GM23338 (cell line): ENCODE results near the gene SLCO3A1. TPM values are rescaled to one million over a fixed set of nuclear protein-coding genes. Genes with fewer than 3 reads are reported as not detected.

Experiments used
- ATAC-seq: fragments of 200-7000 bp; cut with Tn5 transposase; 3 replicates; pipeline ENCODE4 v1.9.1; 2020
- DNase-seq: peaks from one replicate; pipeline ENCODE4 v3.0.0-alpha.2; 2015; ENCODE audit warnings: low spot score
- H2AFZ ChIP-seq: fragments of 200-600 bp; sonication (generic); 2 replicates; pipeline ENCODE4 v1.8.0; 2016; ENCODE audit warnings: antibody characterized with exemption, mild to moderate bottlenecking, moderate library complexity
- H3F3A ChIP-seq: fragments of 200-600 bp; sonication (generic); replicated peaks from 2 replicates; pipeline ENCODE4 v1.8.0; 2017; ENCODE audit warnings: antibody characterized with exemption, mixed run types, low read depth
- H3K27ac ChIP-seq: fragments of 200-600 bp; sonication (generic); 2 replicates; pipeline ENCODE4 v1.6.1; 2016; ENCODE audit warnings: low read depth
- H3K27me3 ChIP-seq: fragments of 200-600 bp; sonication (generic); 2 replicates; pipeline ENCODE4 v1.8.0; 2016; ENCODE audit warnings: mild to moderate bottlenecking, mixed run types, moderate library complexity; ENCODE audit not compliant: insufficient read depth
- H3K36me3 ChIP-seq: fragments of 200-600 bp; sonication (generic); 2 replicates; pipeline ENCODE4 v1.8.0; 2016; ENCODE audit warnings: mild to moderate bottlenecking; ENCODE audit not compliant: insufficient read depth
- H3K4me1 ChIP-seq: fragments of 200-600 bp; sonication (generic); 2 replicates; pipeline ENCODE4 v1.8.0; 2016; ENCODE audit warnings: mild to moderate bottlenecking, moderate library complexity; ENCODE audit not compliant: insufficient read depth
- H3K4me2 ChIP-seq: fragments of 200-600 bp; sonication (generic); 2 replicates; pipeline ENCODE4 v1.7.1; 2017; ENCODE audit warnings: mixed run types
- H3K4me3 ChIP-seq: fragments of 200-600 bp; sonication (generic); 2 replicates; pipeline ENCODE4 v1.6.1; 2016; ENCODE audit warnings: mixed run types
- H3K79me2 ChIP-seq: fragments of 200-600 bp; sonication (generic); replicated peaks from 2 replicates; pipeline ENCODE4 v1.8.0; 2017; ENCODE audit warnings: mild to moderate bottlenecking; ENCODE audit not compliant: insufficient read depth
- H3K9me2 ChIP-seq: fragments of 200-600 bp; sonication (generic); 2 replicates; pipeline ENCODE4 v1.8.0; 2017; ENCODE audit not compliant: insufficient read depth
- H4K20me1 ChIP-seq: fragments of 200-600 bp; sonication (generic); replicated peaks from 2 replicates; pipeline ENCODE4 v1.8.0; 2017; ENCODE audit warnings: mild to moderate bottlenecking; ENCODE audit not compliant: insufficient read depth
- H3K27ac Mint-ChIP-seq: 2 replicates; pipeline ENCODE4 v1.8.0; 2020; ENCODE audit warnings: inconsistent platforms, mild to moderate bottlenecking, moderate library complexity, mixed read lengths
- H3K27me3 Mint-ChIP-seq: 3 replicates; pipeline ENCODE4 v1.8.0; 2022; ENCODE audit warnings: low read depth, mild to moderate bottlenecking, moderate library complexity, mixed read lengths, inconsistent platforms; ENCODE audit not compliant: insufficient read depth, poor library complexity
- H3K36me3 Mint-ChIP-seq: 3 replicates; pipeline ENCODE4 v1.8.0; 2021; ENCODE audit warnings: low read depth, mild to moderate bottlenecking, inconsistent platforms, moderate library complexity, mixed read lengths
- H3K4me1 Mint-ChIP-seq: 3 replicates; pipeline ENCODE4 v1.8.0; 2020; ENCODE audit warnings: mild to moderate bottlenecking, inconsistent platforms, mixed read lengths
- H3K4me3 Mint-ChIP-seq: 3 replicates; pipeline ENCODE4 v1.8.0; 2021; ENCODE audit warnings: moderate library complexity, mild to moderate bottlenecking, inconsistent platforms, mixed read lengths
- H3K9me3 Mint-ChIP-seq: 3 replicates; pipeline ENCODE4 v1.8.0; 2020; ENCODE audit warnings: moderate library complexity, mild to moderate bottlenecking, inconsistent platforms, mixed read lengths
- CREB1 ChIP-seq: fragments of 250-450 bp; sonication (Bioruptor Pico); IDR thresholded peaks from 2 replicates; pipeline ENCODE4 v1.5.0; 2020; ENCODE audit warnings: low read depth, mild to moderate bottlenecking, moderate library complexity
- CTCF ChIP-seq, 2 experiments: fragments of 200-600 bp in 1 of 2; sonication (generic) in 1 of 2; conservative IDR thresholded peaks; 2 replicates each; pipeline versions ENCODE4 v1.5.1 to v1.6.1; 2016 to 2017; ENCODE audit warnings: antibody characterized with exemption in 2 of 2, low read depth in 2 of 2, mild to moderate bottlenecking in 2 of 2, moderate library complexity in 1 of 2
- EZH2 ChIP-seq: fragments of 200-600 bp; sonication (generic); IDR thresholded peaks from one replicate; pipeline ENCODE4 v1.8.0; 2017; ENCODE audit warnings: antibody characterized with exemption, mild to moderate bottlenecking, low read depth; ENCODE audit not compliant: unreplicated experiment
- EZH2phosphoT487 ChIP-seq: fragments of 200-600 bp; sonication (generic); IDR thresholded peaks from one replicate; pipeline ENCODE4 v1.8.1; 2018; ENCODE audit warnings: antibody characterized with exemption; ENCODE audit not compliant: unreplicated experiment
- JUNB ChIP-seq: IDR thresholded peaks from one replicate; pipeline ENCODE4 v1.6.1; 2016; ENCODE audit warnings: antibody characterized with exemption; ENCODE audit not compliant: unreplicated experiment
- NANOG ChIP-seq: IDR thresholded peaks from 2 replicates; pipeline ENCODE4 v1.6.1; 2016; ENCODE audit warnings: antibody characterized with exemption, borderline replicate concordance
- POLR2AphosphoS5 ChIP-seq: IDR thresholded peaks from 2 replicates; pipeline ENCODE4 v1.6.1; 2016; ENCODE audit warnings: antibody characterized with exemption, low read depth
- STAT1 ChIP-seq: IDR thresholded peaks from one replicate; pipeline ENCODE4 v1.6.1; 2016; ENCODE audit warnings: antibody characterized with exemption; ENCODE audit not compliant: unreplicated experiment
- ZNF114 ChIP-seq: fragments of 250-450 bp; sonication (Bioruptor Pico); IDR thresholded peaks from 2 replicates; pipeline ENCODE4 v1.5.0; 2020; ENCODE audit warnings: mild to moderate bottlenecking, moderate library complexity
- ZNF331 ChIP-seq: fragments of 250-450 bp; sonication (Bioruptor Pico); IDR thresholded peaks from 2 replicates; pipeline ENCODE4 v1.5.0; 2020; ENCODE audit warnings: low read depth, mild to moderate bottlenecking, moderate library complexity
- polyA plus RNA-seq: library from polyadenylated mRNA; unstranded; fragments of >200 nt; fragmentation: Nextera tagmentation; extraction: Ambion mirVana; gene quantifications from 2 replicates; pipeline ENCODE4 v1.2.1, GENCODE V29; 2016
- total RNA-seq: library from RNA; depleted of rRNA; stranded (reverse); fragments of >200 nt; shearing (Covaris generic); gene quantifications from 2 replicates; pipeline ENCODE4 v1.2.3, GENCODE V29; 2014
- TF ChIP-seq, protein P1 (sequence below): IDR thresholded peaks from one replicate; pipeline ENCODE4 v1.6.1; 2018; ENCODE audit warnings: antibody characterized with exemption; ENCODE audit not compliant: unreplicated experiment
- TF ChIP-seq, protein P2 (sequence below): fragments of 250-450 bp; sonication (Bioruptor Pico); IDR thresholded peaks from 2 replicates; pipeline ENCODE4 v1.5.0; 2020; ENCODE audit warnings: mild to moderate bottlenecking, moderate library complexity
- TF ChIP-seq, protein P3 (sequence below): IDR thresholded peaks from 2 replicates; pipeline ENCODE4 v1.6.1; 2016; ENCODE audit warnings: antibody characterized with exemption

Gene SLCO3A1
- total and polyA plus RNA-seq, 2 experiments from 2014 or later, result 7.3 to 9.4 TPM

- peaks cover 6% of the 10 kb centered on the region for H3K27me3 Mint-ChIP-seq
- Histone ChIP-seq H3F3A (no peaks in the 10 kb centered on the region), H2AFZ (no peak overlapping the region), H3K4me2 (no peak overlapping the region), H3K9me2 (peaks cover 3% of the 10 kb centered on the region; the same call in 1 of the 2 replicates), H3K27me3 (no peaks in the 10 kb centered on the region), H3K4me3 (no peak overlapping the region), H3K79me2 (no peaks in the 10 kb centered on the region), H3K36me3 (no peaks in the 10 kb centered on the region), H4K20me1 (0 out of 2 replicates have a peak, but pooled peaks cover 3% of the 10 kb centered on the region), H3K27ac (no peak overlapping the region), H3K4me1 (peaks cover 9% of the 10 kb centered on the region; the same call in 1 of the 2 replicates)
- H3K4me3 Mint-ChIP-seq, result no peak overlapping the region
- TF ChIP-seq EZH2 (no peak), CREB1 (CRISPR knock-in tag) (no peak), JUNB (no peak), ZNF114 (CRISPR knock-in tag) (no peak), CTCF (conservative IDR thresholded peaks at IDR 0.05; ENCODE audit: low read depth in 2 of 2) (no peak), STAT1 (no peak), ZNF331 (CRISPR knock-in tag) (no peak), POLR2AphosphoS5 (no peak), EZH2phosphoT487 (no peak), NANOG (no peak)
- TF ChIP-seq, protein P1, sequence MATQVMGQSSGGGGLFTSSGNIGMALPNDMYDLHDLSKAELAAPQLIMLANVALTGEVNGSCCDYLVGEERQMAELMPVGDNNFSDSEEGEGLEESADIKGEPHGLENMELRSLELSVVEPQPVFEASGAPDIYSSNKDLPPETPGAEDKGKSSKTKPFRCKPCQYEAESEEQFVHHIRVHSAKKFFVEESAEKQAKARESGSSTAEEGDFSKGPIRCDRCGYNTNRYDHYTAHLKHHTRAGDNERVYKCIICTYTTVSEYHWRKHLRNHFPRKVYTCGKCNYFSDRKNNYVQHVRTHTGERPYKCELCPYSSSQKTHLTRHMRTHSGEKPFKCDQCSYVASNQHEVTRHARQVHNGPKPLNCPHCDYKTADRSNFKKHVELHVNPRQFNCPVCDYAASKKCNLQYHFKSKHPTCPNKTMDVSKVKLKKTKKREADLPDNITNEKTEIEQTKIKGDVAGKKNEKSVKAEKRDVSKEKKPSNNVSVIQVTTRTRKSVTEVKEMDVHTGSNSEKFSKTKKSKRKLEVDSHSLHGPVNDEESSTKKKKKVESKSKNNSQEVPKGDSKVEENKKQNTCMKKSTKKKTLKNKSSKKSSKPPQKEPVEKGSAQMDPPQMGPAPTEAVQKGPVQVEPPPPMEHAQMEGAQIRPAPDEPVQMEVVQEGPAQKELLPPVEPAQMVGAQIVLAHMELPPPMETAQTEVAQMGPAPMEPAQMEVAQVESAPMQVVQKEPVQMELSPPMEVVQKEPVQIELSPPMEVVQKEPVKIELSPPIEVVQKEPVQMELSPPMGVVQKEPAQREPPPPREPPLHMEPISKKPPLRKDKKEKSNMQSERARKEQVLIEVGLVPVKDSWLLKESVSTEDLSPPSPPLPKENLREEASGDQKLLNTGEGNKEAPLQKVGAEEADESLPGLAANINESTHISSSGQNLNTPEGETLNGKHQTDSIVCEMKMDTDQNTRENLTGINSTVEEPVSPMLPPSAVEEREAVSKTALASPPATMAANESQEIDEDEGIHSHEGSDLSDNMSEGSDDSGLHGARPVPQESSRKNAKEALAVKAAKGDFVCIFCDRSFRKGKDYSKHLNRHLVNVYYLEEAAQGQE, result no peak
- TF ChIP-seq, protein P2, sequence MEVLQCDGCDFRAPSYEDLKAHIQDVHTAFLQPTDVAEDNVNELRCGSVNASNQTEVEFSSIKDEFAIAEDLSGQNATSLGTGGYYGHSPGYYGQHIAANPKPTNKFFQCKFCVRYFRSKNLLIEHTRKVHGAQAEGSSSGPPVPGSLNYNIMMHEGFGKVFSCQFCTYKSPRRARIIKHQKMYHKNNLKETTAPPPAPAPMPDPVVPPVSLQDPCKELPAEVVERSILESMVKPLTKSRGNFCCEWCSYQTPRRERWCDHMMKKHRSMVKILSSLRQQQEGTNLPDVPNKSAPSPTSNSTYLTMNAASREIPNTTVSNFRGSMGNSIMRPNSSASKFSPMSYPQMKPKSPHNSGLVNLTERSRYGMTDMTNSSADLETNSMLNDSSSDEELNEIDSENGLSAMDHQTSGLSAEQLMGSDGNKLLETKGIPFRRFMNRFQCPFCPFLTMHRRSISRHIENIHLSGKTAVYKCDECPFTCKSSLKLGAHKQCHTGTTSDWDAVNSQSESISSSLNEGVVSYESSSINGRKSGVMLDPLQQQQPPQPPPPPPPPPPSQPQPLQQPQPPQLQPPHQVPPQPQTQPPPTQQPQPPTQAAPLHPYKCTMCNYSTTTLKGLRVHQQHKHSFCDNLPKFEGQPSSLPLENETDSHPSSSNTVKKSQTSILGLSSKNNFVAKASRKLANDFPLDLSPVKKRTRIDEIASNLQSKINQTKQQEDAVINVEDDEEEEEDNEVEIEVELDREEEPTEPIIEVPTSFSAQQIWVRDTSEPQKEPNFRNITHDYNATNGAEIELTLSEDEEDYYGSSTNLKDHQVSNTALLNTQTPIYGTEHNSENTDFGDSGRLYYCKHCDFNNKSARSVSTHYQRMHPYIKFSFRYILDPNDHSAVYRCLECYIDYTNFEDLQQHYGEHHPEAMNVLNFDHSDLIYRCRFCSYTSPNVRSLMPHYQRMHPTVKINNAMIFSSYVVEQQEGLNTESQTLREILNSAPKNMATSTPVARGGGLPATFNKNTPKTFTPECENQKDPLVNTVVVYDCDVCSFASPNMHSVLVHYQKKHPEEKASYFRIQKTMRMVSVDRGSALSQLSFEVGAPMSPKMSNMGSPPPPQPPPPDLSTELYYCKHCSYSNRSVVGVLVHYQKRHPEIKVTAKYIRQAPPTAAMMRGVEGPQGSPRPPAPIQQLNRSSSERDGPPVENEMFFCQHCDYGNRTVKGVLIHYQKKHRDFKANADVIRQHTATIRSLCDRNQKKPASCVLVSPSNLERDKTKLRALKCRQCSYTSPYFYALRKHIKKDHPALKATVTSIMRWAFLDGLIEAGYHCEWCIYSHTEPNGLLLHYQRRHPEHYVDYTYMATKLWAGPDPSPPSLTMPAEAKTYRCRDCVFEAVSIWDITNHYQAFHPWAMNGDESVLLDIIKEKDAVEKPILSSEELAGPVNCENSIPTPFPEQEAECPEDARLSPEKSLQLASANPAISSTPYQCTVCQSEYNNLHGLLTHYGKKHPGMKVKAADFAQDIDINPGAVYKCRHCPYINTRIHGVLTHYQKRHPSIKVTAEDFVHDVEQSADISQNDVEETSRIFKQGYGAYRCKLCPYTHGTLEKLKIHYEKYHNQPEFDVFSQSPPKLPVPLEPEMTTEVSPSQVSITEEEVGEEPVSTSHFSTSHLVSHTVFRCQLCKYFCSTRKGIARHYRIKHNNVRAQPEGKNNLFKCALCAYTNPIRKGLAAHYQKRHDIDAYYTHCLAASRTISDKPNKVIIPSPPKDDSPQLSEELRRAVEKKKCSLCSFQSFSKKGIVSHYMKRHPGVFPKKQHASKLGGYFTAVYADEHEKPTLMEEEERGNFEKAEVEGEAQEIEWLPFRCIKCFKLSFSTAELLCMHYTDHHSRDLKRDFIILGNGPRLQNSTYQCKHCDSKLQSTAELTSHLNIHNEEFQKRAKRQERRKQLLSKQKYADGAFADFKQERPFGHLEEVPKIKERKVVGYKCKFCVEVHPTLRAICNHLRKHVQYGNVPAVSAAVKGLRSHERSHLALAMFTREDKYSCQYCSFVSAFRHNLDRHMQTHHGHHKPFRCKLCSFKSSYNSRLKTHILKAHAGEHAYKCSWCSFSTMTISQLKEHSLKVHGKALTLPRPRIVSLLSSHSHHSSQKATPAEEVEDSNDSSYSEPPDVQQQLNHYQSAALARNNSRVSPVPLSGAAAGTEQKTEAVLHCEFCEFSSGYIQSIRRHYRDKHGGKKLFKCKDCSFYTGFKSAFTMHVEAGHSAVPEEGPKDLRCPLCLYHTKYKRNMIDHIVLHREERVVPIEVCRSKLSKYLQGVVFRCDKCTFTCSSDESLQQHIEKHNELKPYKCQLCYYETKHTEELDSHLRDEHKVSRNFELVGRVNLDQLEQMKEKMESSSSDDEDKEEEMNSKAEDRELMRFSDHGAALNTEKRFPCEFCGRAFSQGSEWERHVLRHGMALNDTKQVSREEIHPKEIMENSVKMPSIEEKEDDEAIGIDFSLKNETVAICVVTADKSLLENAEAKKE (CRISPR knock-in tag), result no peak
- TF ChIP-seq, protein P3, sequence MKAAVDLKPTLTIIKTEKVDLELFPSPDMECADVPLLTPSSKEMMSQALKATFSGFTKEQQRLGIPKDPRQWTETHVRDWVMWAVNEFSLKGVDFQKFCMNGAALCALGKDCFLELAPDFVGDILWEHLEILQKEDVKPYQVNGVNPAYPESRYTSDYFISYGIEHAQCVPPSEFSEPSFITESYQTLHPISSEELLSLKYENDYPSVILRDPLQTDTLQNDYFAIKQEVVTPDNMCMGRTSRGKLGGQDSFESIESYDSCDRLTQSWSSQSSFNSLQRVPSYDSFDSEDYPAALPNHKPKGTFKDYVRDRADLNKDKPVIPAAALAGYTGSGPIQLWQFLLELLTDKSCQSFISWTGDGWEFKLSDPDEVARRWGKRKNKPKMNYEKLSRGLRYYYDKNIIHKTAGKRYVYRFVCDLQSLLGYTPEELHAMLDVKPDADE, result no peak
- ATAC-seq (no peak), DNase-seq (no peak)
- H3K36me3 Mint-ChIP-seq, result peaks cover 2% of the 10 kb centered on the region; the same call in 2 of the 3 replicates
- H3K4me1 Mint-ChIP-seq, result peaks cover 12% of the 10 kb centered on the region; the same call in 2 of the 3 replicates
- no peaks in the 10 kb centered on the region for H3K9me3 Mint-ChIP-seq
- H3K27ac Mint-ChIP-seq, result no peak overlapping the region
These were observed 296.0 kb downstream of the SLCO3A1 start for GRCh38 chr15:92149465-92149864.
